DND-41 (cell line): ENCODE measurements around the gene PNPLA2.

Source experiments
- ATAC-seq: fragments of 200-7000 bp; cut with Tn5 transposase; 3 replicates; pipeline ENCODE4 v1.9.1; 2021; ENCODE audit warnings: low read depth; ENCODE audit not compliant: insufficient read depth
- DNase-seq: peaks from one replicate; pipeline ENCODE4 v3.0.0-alpha.2; 2020
- H2AFZ ChIP-seq: 2 replicates; pipeline ENCODE4 v1.6.0; 2012; ENCODE audit warnings: low read depth, low read length
- H3K27ac ChIP-seq: 2 replicates; pipeline ENCODE4 v1.5.1; 2012; ENCODE audit warnings: low read length, inconsistent platforms
- H3K27me3 ChIP-seq: fragments of 200-600 bp; sonication (generic); 2 replicates; pipeline ENCODE4 v1.6.0; 2012; ENCODE audit warnings: low read length, mild to moderate bottlenecking, inconsistent platforms; ENCODE audit not compliant: insufficient read depth, poor library complexity
- H3K36me3 ChIP-seq: 2 replicates; pipeline ENCODE4 v1.5.1; 2012; ENCODE audit warnings: low read length, inconsistent platforms; ENCODE audit not compliant: insufficient read depth
- H3K4me1 ChIP-seq: 2 replicates; pipeline ENCODE4 v1.5.1; 2012; ENCODE audit warnings: mild to moderate bottlenecking, low read length; ENCODE audit not compliant: insufficient read depth
- H3K4me2 ChIP-seq: 2 replicates; pipeline ENCODE4 v1.6.0; 2012; ENCODE audit warnings: mild to moderate bottlenecking, moderate library complexity, low read length, inconsistent platforms; ENCODE audit not compliant: insufficient read depth
- H3K4me3 ChIP-seq, 2 experiments: fragments of 200-600 bp in 1 of 2; shearing (Covaris generic) in 1 of 2; 2 replicates each; pipeline ENCODE4 v1.5.1; 2012 to 2016; ENCODE audit warnings: inconsistent platforms in 2 of 2, low read length in 2 of 2, mild to moderate bottlenecking in 2 of 2, low read depth in 1 of 2, moderate library complexity in 1 of 2
- H3K79me2 ChIP-seq: 2 replicates; pipeline ENCODE4 v1.6.0; 2012; ENCODE audit warnings: low read length, inconsistent platforms; ENCODE audit not compliant: insufficient read depth
- H3K9ac ChIP-seq: 2 replicates; pipeline ENCODE4 v1.6.0; 2012; ENCODE audit warnings: low read depth, mild to moderate bottlenecking, inconsistent platforms, low read length, moderate library complexity
- H3K9me3 ChIP-seq: 2 replicates; pipeline ENCODE4 v1.5.1; 2012; ENCODE audit warnings: low read length, moderate library complexity, mild to moderate bottlenecking, inconsistent platforms; ENCODE audit not compliant: insufficient read depth, severe bottlenecking
- H4K20me1 ChIP-seq: 2 replicates; pipeline ENCODE4 v1.6.0; 2012; ENCODE audit warnings: low read length; ENCODE audit not compliant: insufficient read depth
- CTCF ChIP-seq: IDR thresholded peaks from 2 replicates; pipeline ENCODE4 v1.5.1; 2012; ENCODE audit warnings: borderline replicate concordance, low read length, moderate library complexity, mild to moderate bottlenecking; ENCODE audit not compliant: poor library complexity, severe bottlenecking; ENCODE audit errors: extremely low read depth
- EZH2 ChIP-seq: IDR thresholded peaks from 3 replicates; pipeline ENCODE4 v1.6.1; 2012; ENCODE audit warnings: borderline replicate concordance, low read depth, mild to moderate bottlenecking, moderate library complexity, low read length, inconsistent platforms; ENCODE audit not compliant: severe bottlenecking

The PNPLA2 gene

GRCh38 chr11:810040-810567, 8.6 kb upstream of the PNPLA2 start:
- H3K9me3 ChIP-seq, result no peaks in the 10 kb centered on the region
- H4K20me1 ChIP-seq, result peaks cover 41% of the 10 kb centered on the region
- H3K4me3 ChIP-seq, result peak overlapping the region; percentile 60 to 79
- H3K4me1 ChIP-seq, result peaks cover 47% of the 10 kb centered on the region
- peaks cover 39% of the 10 kb centered on the region for H3K36me3 ChIP-seq
- H3K79me2 ChIP-seq, result peaks cover 50% of the 10 kb centered on the region
- DNase-seq (no peak), ATAC-seq (no peak)
- peak overlapping the region; percentile 84 for H3K9ac ChIP-seq
- TF ChIP-seq EZH2 (no peak), CTCF (no peak)
- H3K27ac ChIP-seq, result peak overlapping the region; percentile 98
- H3K4me2 ChIP-seq, result peak overlapping the region; percentile 74
- no peaks in the 10 kb centered on the region for H3K27me3 ChIP-seq
- no peak overlapping the region for H2AFZ ChIP-seq

GRCh38 chr11:811446-812245, 7.1 kb upstream of the PNPLA2 start:
- Histone ChIP-seq H3K4me1 (peaks cover 38% of the 10 kb centered on the region), H3K27me3 (no peaks in the 10 kb centered on the region), H2AFZ (no peak overlapping the region), H3K9ac (peak overlapping the region; percentile 84), H3K27ac (peak overlapping the region; percentile 98; the same call in 1 of the 2 replicates), H3K4me3 (peak overlapping the region; percentile 60 to 79; a peak in 3 of 4 replicates), H3K9me3 (no peaks in the 10 kb centered on the region), H3K36me3 (peaks cover 39% of the 10 kb centered on the region), H4K20me1 (peaks cover 45% of the 10 kb centered on the region), H3K4me2 (peak overlapping the region; percentile 74), H3K79me2 (peaks cover 50% of the 10 kb centered on the region)
- ATAC-seq (no peak), DNase-seq (no peak)
- no peak for TF ChIP-seq CTCF
- no peak for TF ChIP-seq EZH2

- no peak for TF ChIP-seq CTCF
- TF ChIP-seq EZH2, result no peak
- Histone ChIP-seq H4K20me1 (peaks cover 45% of the 10 kb centered on the region), H3K4me1 (peaks cover 38% of the 10 kb centered on the region), H3K9me3 (no peaks in the 10 kb centered on the region), H3K4me2 (peak overlapping the region; percentile 74; the same call in 1 of the 2 replicates), H3K36me3 (peaks cover 39% of the 10 kb centered on the region), H3K9ac (no peak overlapping the region; the same call in 1 of the 2 replicates), H3K4me3 (peak overlapping the region in 1 of 2 experiments; percentile 79; a peak in 1 of 4 replicates), H2AFZ (no peak overlapping the region), H3K27me3 (no peaks in the 10 kb centered on the region), H3K27ac (no peak overlapping the region), H3K79me2 (peaks cover 47% of the 10 kb centered on the region)
- no peak for ATAC-seq
- DNase-seq, result no peak
Observed at GRCh38 chr11:812390-812789, 6.3 kb upstream of the PNPLA2 start.
